GM18519 (cell line): ENCODE data around the gene CKLF.
A peak's percentile ranks its signal among the peaks of the same experiment; 100 is the strongest.
"Not testable (repeated sequence)": the region's sequence is repeated elsewhere in the genome, so short reads cannot be mapped to it uniquely, and the experiment has no call there.

Source experiments
- ATAC-seq: cut with Tn5 transposase; IDR thresholded peaks from one replicate; pipeline ENCODE4 v1.9.1; 2021; ENCODE audit warnings: mild to moderate bottlenecking, moderate library complexity; ENCODE audit not compliant: unreplicated experiment, low FRiP score

CKLF gene

GRCh38 chr16:66566051-66566901, 13.9 kb downstream of the CKLF start, which contains the start of gene CMTM1:
TSS of gene CMTM1 (plus strand) at chr16:66566439. CDS start at chr16:66566514, 75 bp downstream.
- no peak for ATAC-seq

- ATAC-seq, result not testable (repeated sequence)
Observed at GRCh38 chr16:66567270-66567669, 14.9 kb downstream of the CKLF start.

GRCh38 chr16:66568355-66568754, 16.0 kb downstream of the CKLF start:
- ATAC-seq, result no peak

- ATAC-seq, result no peak
Observed at GRCh38 chr16:66569131-66569530, 16.8 kb downstream of the CKLF start.

- no peak for ATAC-seq
Observed at GRCh38 chr16:66569827-66570405, 17.5 kb downstream of the CKLF start.

- ATAC-seq, result no peak
Observed at GRCh38 chr16:66572356-66572755, 20.0 kb downstream of the CKLF start.

GRCh38 chr16:66574081-66574480, 21.7 kb downstream of the CKLF start:
- no peak for ATAC-seq

GRCh38 chr16:66574531-66574930, 22.2 kb downstream of the CKLF start:
- ATAC-seq, result no peak

GRCh38 chr16:66575060-66575459, 22.7 kb downstream of the CKLF start:
- no peak for ATAC-seq

GRCh38 chr16:66576296-66576695, 23.9 kb downstream of the CKLF start:
- ATAC-seq, result no peak

- no peak for ATAC-seq
Observed at GRCh38 chr16:66578651-66579531, 26.5 kb downstream of the CKLF start, which contains the start of gene CMTM2. TSS of gene CMTM2 (plus strand) at chr16:66579463. CDS start at chr16:66579608, 145 bp downstream.

- no peak for ATAC-seq
Observed at GRCh38 chr16:66580605-66581209, 28.3 kb downstream of the CKLF start.

GRCh38 chr16:66581246-66581952, 29.0 kb downstream of the CKLF start:
- no peak for ATAC-seq

- no peak for ATAC-seq
Observed at GRCh38 chr16:66585481-66586239, 33.3 kb downstream of the CKLF start.

GRCh38 chr16:66587881-66588600, 35.7 kb downstream of the CKLF start:
- no peak for ATAC-seq

- ATAC-seq, result peak; percentile 83
Observed at GRCh38 chr16:66588981-66589713, 36.8 kb downstream of the CKLF start.

- no peak for ATAC-seq
Observed at GRCh38 chr16:66590322-66590721, 37.9 kb downstream of the CKLF start.

- no peak for ATAC-seq
Observed at GRCh38 chr16:66591018-66591417, 38.6 kb downstream of the CKLF start.
